H9 (cell line): ENCODE data around the gene STX3. TPM values are rescaled to one million over a fixed set of nuclear protein-coding genes. Genes with fewer than 3 reads are reported as not detected.

Source experiments
- DNase-seq: peaks from one replicate; pipeline ENCODE4 v3.0.0-alpha.2; 2017
- H2AFZ ChIP-seq: one replicate; pipeline ENCODE4 v1.6.1; 2013; ENCODE audit warnings: mild to moderate bottlenecking, low read length, control low read depth, moderate library complexity
- H2AK5ac ChIP-seq: 2 replicates; pipeline ENCODE4 v1.6.1; 2013; ENCODE audit warnings: low read length, control low read depth, mixed read lengths; ENCODE audit not compliant: insufficient read length
- H2BK120ac ChIP-seq: one replicate; pipeline ENCODE4 v1.6.1; 2013; ENCODE audit warnings: low read depth, mild to moderate bottlenecking, low read length, control low read depth, inconsistent platforms; ENCODE audit not compliant: poor library complexity, severe bottlenecking
- H2BK12ac ChIP-seq: 2 replicates; pipeline ENCODE4 v1.6.1; 2013; ENCODE audit warnings: low read length, control low read depth, mixed read lengths, low read depth; ENCODE audit not compliant: insufficient read length
- H2BK15ac ChIP-seq: 2 replicates; pipeline ENCODE4 v1.6.1; 2013; ENCODE audit warnings: low read depth, low read length, control low read depth
- H2BK20ac ChIP-seq: one replicate; pipeline ENCODE4 v1.6.1; 2013; ENCODE audit warnings: low read depth, mild to moderate bottlenecking, low read length, control low read depth, inconsistent platforms; ENCODE audit not compliant: poor library complexity, severe bottlenecking
- H2BK5ac ChIP-seq: 2 replicates; pipeline ENCODE4 v1.6.1; 2013; ENCODE audit warnings: low read length, control low read depth, mixed read lengths; ENCODE audit not compliant: insufficient read length
- H3K14ac ChIP-seq: 2 replicates; pipeline ENCODE4 v1.6.1; 2013; ENCODE audit warnings: low read length, control low read depth; ENCODE audit not compliant: insufficient read depth
- H3K18ac ChIP-seq: 2 replicates; pipeline ENCODE4 v1.6.1; 2013; ENCODE audit warnings: low read depth, mild to moderate bottlenecking, mixed read lengths, low read length, control low read depth; ENCODE audit not compliant: insufficient read length
- H3K23ac ChIP-seq: 2 replicates; pipeline ENCODE4 v1.6.1; 2013; ENCODE audit warnings: low read length, control low read depth, mixed read lengths, low read depth; ENCODE audit not compliant: insufficient read length
- H3K23me2 ChIP-seq: 2 replicates; pipeline ENCODE4 v1.6.1; 2013; ENCODE audit warnings: low read depth, mild to moderate bottlenecking, mixed read lengths, low read length, control low read depth; ENCODE audit not compliant: insufficient read length, poor library complexity, severe bottlenecking
- H3K27ac ChIP-seq: 2 replicates; pipeline ENCODE4 v1.5.1; 2013; ENCODE audit warnings: low read length, control low read depth, mixed read lengths, low read depth; ENCODE audit not compliant: insufficient read length
- H3K27me3 ChIP-seq: 2 replicates; pipeline ENCODE4 v1.6.1; 2013; ENCODE audit warnings: low read length, control low read depth, inconsistent platforms; ENCODE audit not compliant: insufficient read depth
- H3K4ac ChIP-seq: 2 replicates; pipeline ENCODE4 v1.6.1; 2013; ENCODE audit warnings: low read depth, mild to moderate bottlenecking, control low read depth, inconsistent platforms, low read length, moderate library complexity
- H3K4me1 ChIP-seq: 2 replicates; pipeline ENCODE4 v1.6.1; 2013; ENCODE audit warnings: low read length, control low read depth, inconsistent platforms; ENCODE audit not compliant: insufficient read depth
- H3K4me2 ChIP-seq: 2 replicates; pipeline ENCODE4 v1.6.1; 2013; ENCODE audit warnings: low read length, control low read depth, mixed read lengths; ENCODE audit not compliant: insufficient read length, insufficient read depth
- H3K56ac ChIP-seq: 2 replicates; pipeline ENCODE4 v1.6.1; 2013; ENCODE audit warnings: low read depth, mild to moderate bottlenecking, mixed read lengths, low read length, control low read depth; ENCODE audit not compliant: insufficient read length
- H3K79me1 ChIP-seq: 2 replicates; pipeline ENCODE4 v1.6.1; 2013; ENCODE audit warnings: low read depth, mild to moderate bottlenecking, moderate library complexity, low read length, control low read depth, inconsistent platforms; ENCODE audit not compliant: insufficient read depth, poor library complexity, severe bottlenecking
- H3K79me2 ChIP-seq: 2 replicates; pipeline ENCODE4 v1.6.1; 2013; ENCODE audit warnings: low read length, control low read depth, inconsistent platforms; ENCODE audit not compliant: insufficient read depth
- H3K9ac ChIP-seq: 2 replicates; pipeline ENCODE4 v1.6.1; 2013; ENCODE audit warnings: low read length, control low read depth, mixed read lengths; ENCODE audit not compliant: insufficient read length; ENCODE audit errors: extremely low read depth
- H3K9me3 ChIP-seq: one replicate; pipeline ENCODE4 v1.6.1; 2013; ENCODE audit warnings: low read depth, low read length, inconsistent platforms; ENCODE audit not compliant: control insufficient read depth
- H3T11ph ChIP-seq: one replicate; pipeline ENCODE4 v1.6.1; 2013; ENCODE audit warnings: mild to moderate bottlenecking, low read length, control low read depth, inconsistent platforms
- H4K20me1 ChIP-seq: one replicate; pipeline ENCODE4 v1.6.1; 2013; ENCODE audit not compliant: control insufficient read depth, insufficient read length, insufficient read depth
- H4K5ac ChIP-seq: 2 replicates; pipeline ENCODE4 v1.6.1; 2013; ENCODE audit warnings: low read depth, mild to moderate bottlenecking, mixed read lengths, low read length, control low read depth; ENCODE audit not compliant: insufficient read length
- H4K8ac ChIP-seq: replicated peaks from 2 replicates; pipeline ENCODE4 v1.6.1; 2013; ENCODE audit warnings: low read length, control low read depth, mixed read lengths, low read depth; ENCODE audit not compliant: insufficient read length
- H4K91ac ChIP-seq: 2 replicates; pipeline ENCODE4 v1.6.1; 2013; ENCODE audit warnings: low read depth, mild to moderate bottlenecking, moderate library complexity, mixed read lengths, low read length, control low read depth; ENCODE audit not compliant: insufficient read length
- H3K27ac Mint-ChIP-seq, 3 experiments: 2 replicates in 2 of 3; 3 replicates in 1 of 3; pipeline ENCODE4 v1.8.0; 2020 to 2021; ENCODE audit warnings: mixed read lengths in 3 of 3, mild to moderate bottlenecking in 1 of 3, moderate library complexity in 1 of 3
- H3K27me3 Mint-ChIP-seq: 2 replicates; pipeline ENCODE4 v1.8.0; 2021; ENCODE audit warnings: low read depth, mild to moderate bottlenecking, moderate library complexity, mixed read lengths
- H3K36me3 Mint-ChIP-seq, 3 experiments: 2 replicates in 2 of 3; 3 replicates in 1 of 3; pipeline ENCODE4 v1.8.0; 2020 to 2021; ENCODE audit warnings: low read depth in 3 of 3, mixed read lengths in 3 of 3; ENCODE audit not compliant: insufficient read depth in 1 of 3
- H3K4me1 Mint-ChIP-seq, 2 experiments: 2 replicates each; pipeline ENCODE4 v1.8.0; 2020; ENCODE audit warnings: mixed read lengths in 2 of 2
- H3K4me3 Mint-ChIP-seq, 2 experiments: 2 replicates in 1 of 2; 3 replicates in 1 of 2; pipeline ENCODE4 v1.8.0; 2020 to 2021; ENCODE audit warnings: mild to moderate bottlenecking in 2 of 2, mixed read lengths in 2 of 2, moderate library complexity in 1 of 2
- H3K9me3 Mint-ChIP-seq, 2 experiments: 2 replicates in 1 of 2; 3 replicates in 1 of 2; pipeline ENCODE4 v1.8.0; 2020; ENCODE audit warnings: mild to moderate bottlenecking in 2 of 2, mixed read lengths in 2 of 2, moderate library complexity in 1 of 2
- CTCF ChIP-seq: fragments of 200-600 bp; sonication (generic); conservative IDR thresholded peaks from 3 replicates; pipeline ENCODE4 v1.8.0; 2021; ENCODE audit warnings: antibody characterized with exemption, mild to moderate bottlenecking
- WGBS: extraction: QIAGEN DNeasy Blood & Tissue Kit; methylation state at CpG from one replicate; pipeline ENCODE4 v1.1.7; 2013; ENCODE audit warnings: missing lambda C conversion rate, low lambda C conversion rate, mixed read lengths; ENCODE audit not compliant: insufficient read length; ENCODE audit errors: extremely low coverage; 5-methylcytosine and 5-hydroxymethylcytosine counted together
- total RNA-seq: library from RNA; stranded (reverse); gene quantifications from 2 replicates; pipeline ENCODE4 v1.2.1, GENCODE V29; 2021

The STX3 gene
- total RNA-seq, 1 experiment from 2014 or later = 41.0 TPM

- Mint-ChIP-seq H3K27me3 (no peaks in the 10 kb centered on the region), H3K4me3 (no peak overlapping the region), H3K36me3 (no peaks in the 10 kb centered on the region), H3K9me3 (no peaks in the 10 kb centered on the region), H3K27ac (no peak overlapping the region), H3K4me1 (no peaks in the 10 kb centered on the region)
- Histone ChIP-seq H3K4ac (no peak overlapping the region), H3K56ac (no peak overlapping the region), H2BK12ac (no peak overlapping the region), H3K9me3 (no peaks in the 10 kb centered on the region), H3K79me2 (no peaks in the 10 kb centered on the region), H3K4me1 (no peaks in the 10 kb centered on the region), H3K23me2 (no peaks in the 10 kb centered on the region), H2BK15ac (no peak overlapping the region), H3K18ac (no peak overlapping the region), H3K14ac (no peak overlapping the region), H3K27ac (no peak overlapping the region), H2AK5ac (no peak overlapping the region), H2BK20ac (no peak overlapping the region), H4K20me1 (no peaks in the 10 kb centered on the region), H3T11ph (no peak overlapping the region), H2BK5ac (no peak overlapping the region), H4K8ac (no peak overlapping the region), H3K9ac (no peak overlapping the region), H3K23ac (no peak overlapping the region), H2AFZ (no peak overlapping the region), H4K91ac (no peak overlapping the region), H4K5ac (no peak overlapping the region), H3K79me1 (no peaks in the 10 kb centered on the region), H3K4me2 (no peak overlapping the region), H2BK120ac (no peak overlapping the region), H3K27me3 (no peaks in the 10 kb centered on the region)
- no CpG with 5 or more reads among the region's 3 CpGs for WGBS
- no peak for TF ChIP-seq CTCF
- no peak for DNase-seq
These were observed 31.1 kb upstream of the STX3 start for GRCh38 chr11:59724066-59724465.
